Measurements from ENCODE around the gene ZRSR2. TPM values are rescaled to one million over a fixed set of nuclear protein-coding genes. Genes with fewer than 3 reads are reported as not detected.
A peak's percentile ranks its signal among the peaks of the same experiment; 100 is the strongest.

ZRSR2 gene
- total RNA-seq, 4 donors from 2014 or later: 5.3 to 263 (median 12.4) TPM; not detected in 1

- WGBS, 2 donors (ENCODE audit: low coverage in 1 of 2): 1% methylated on average over 17 of the region's 65 CpGs; no CpG with 5 or more reads in 1 of the 2 donors
- intact Hi-C loops (cut with DNase I; ENCODE audit: low total_unique reads): no loop called here
- H3K9me3 ChIP-seq: no peaks in the 10 kb centered on the region
- H3K27ac ChIP-seq: peak overlapping the region; percentile 91 to 96 (median 92)
- in situ Hi-C loops (cut with MboI; ENCODE audit: low pct_ligation_motif_present in 1 of 4, low pct_unique_long_range_greater_than_20kb in 1 of 4, low sequenced_read_pairs in 3 of 4): no loop called here
- no peaks in the 10 kb centered on the region for H3K36me3 ChIP-seq
- H3K27me3 ChIP-seq: no peaks in the 10 kb centered on the region
- peak in 2 of 5 experiments; percentile 17 to 21 for TF ChIP-seq CTCF (IDR thresholded peaks at IDR 0.05)
- TF ChIP-seq POLR2AphosphoS5 (IDR thresholded peaks at IDR 0.05): no peak
- DNase-seq: peak; percentile 60
- H3K4me3 ChIP-seq: peak overlapping the region; percentile 30 to 84 (median 82)
- H3K4me1 ChIP-seq: peaks cover 0 to 10% (median 2%) of the 10 kb centered on the region in 4 donors
Observed at GRCh38 chrX:15854080-15854655, 63.9 kb downstream of the ZRSR2 start.

- H3K27me3 ChIP-seq: no peaks in the 10 kb centered on the region
- peaks cover 0 to 10% (median 2%) of the 10 kb centered on the region in 4 donors for H3K4me1 ChIP-seq
- in situ Hi-C loops (cut with MboI; ENCODE audit: low pct_ligation_motif_present in 1 of 4, low pct_unique_long_range_greater_than_20kb in 1 of 4, low sequenced_read_pairs in 3 of 4) (no loop called here), intact Hi-C loops (cut with DNase I; ENCODE audit: low total_unique reads) (loop anchor here (5.0 kb wide), 1 partner anchor 1017 kb away; the partner anchor contains the start of gene RBBP7)
- WGBS, 2 donors (ENCODE audit: low coverage in 1 of 2): 1% methylated on average over 74 of the region's 85 CpGs; no CpG with 5 or more reads in 1 of the 2 donors
- peak; percentile 97 for DNase-seq
- no peaks in the 10 kb centered on the region for H3K9me3 ChIP-seq
- peak; percentile 72 to 85 (median 75) for TF ChIP-seq POLR2AphosphoS5 (IDR thresholded peaks at IDR 0.05)
- peak; percentile 69 for TF ChIP-seq POLR2A (IDR thresholded peaks at IDR 0.05)
- no peak for TF ChIP-seq EP300 (IDR thresholded peaks at IDR 0.05; ENCODE audit: low read depth)
- peak within 1 kb of the TSS; percentile 36 to 84 (median 82) for H3K4me3 ChIP-seq
- peak within 1 kb of the TSS; percentile 91 to 96 (median 92) for H3K27ac ChIP-seq
- no peaks in the 10 kb centered on the region for H3K36me3 ChIP-seq
Observed at GRCh38 chrX:15854712-15855567, 64.7 kb downstream of the ZRSR2 start, which contains the start of gene AP1S2. TSS of gene AP1S2 (minus strand) at chrX:15854813. CDS start at chrX:15852524, 2,289 bp downstream.

GRCh38 chrX:15855568-15856221, 65.4 kb downstream of the ZRSR2 start:
- no peak for DNase-seq
- 13 to 21% methylated on average over 2 to 16 of the region's 16 CpGs for WGBS, 2 donors (ENCODE audit: low coverage in 1 of 2)
- peak overlapping the region; percentile 91 to 96 (median 92) for H3K27ac ChIP-seq
- in situ Hi-C loops (cut with MboI; ENCODE audit: low pct_ligation_motif_present in 1 of 4, low pct_unique_long_range_greater_than_20kb in 1 of 4, low sequenced_read_pairs in 3 of 4): no loop called here
- peak overlapping the region; percentile 36 to 84 (median 82) for H3K4me3 ChIP-seq
- TF ChIP-seq POLR2AphosphoS5 (IDR thresholded peaks at IDR 0.05) (no peak), CTCF (IDR thresholded peaks at IDR 0.05) (no peak), EP300 (IDR thresholded peaks at IDR 0.05; ENCODE audit: low read depth) (no peak), POLR2A (IDR thresholded peaks at IDR 0.05) (no peak)
- intact Hi-C loops (cut with DNase I; ENCODE audit: low total_unique reads): loop anchor here (5.0 kb wide), 1 partner anchor 1017 kb away; the partner anchor contains the start of gene RBBP7
- peaks cover 0 to 10% (median 2%) of the 10 kb centered on the region in 4 donors for H3K4me1 ChIP-seq
- H3K27me3 ChIP-seq: no peaks in the 10 kb centered on the region
- H3K36me3 ChIP-seq: no peaks in the 10 kb centered on the region
- H3K9me3 ChIP-seq: no peaks in the 10 kb centered on the region

GRCh38 chrX:15856222-15856587, 65.9 kb downstream of the ZRSR2 start:
- in situ Hi-C loops (cut with MboI; ENCODE audit: low pct_ligation_motif_present in 1 of 4, low pct_unique_long_range_greater_than_20kb in 1 of 4, low sequenced_read_pairs in 3 of 4): no loop called here
- H3K36me3 ChIP-seq: no peaks in the 10 kb centered on the region
- no peaks in the 10 kb centered on the region for H3K9me3 ChIP-seq

More at GRCh38 chrX:15856222-15856587, 65.9 kb downstream of the ZRSR2 start:
- H3K4me1 ChIP-seq: peaks cover 0 to 10% (median 2%) of the 10 kb centered on the region in 4 donors
- H3K4me3 ChIP-seq: no peak overlapping the region
- H3K27me3 ChIP-seq: no peaks in the 10 kb centered on the region
- no peak for TF ChIP-seq POLR2AphosphoS5 (IDR thresholded peaks at IDR 0.05)
- no peak for TF ChIP-seq EP300 (IDR thresholded peaks at IDR 0.05; ENCODE audit: low read depth)
- TF ChIP-seq CTCF (IDR thresholded peaks at IDR 0.05): no peak
- TF ChIP-seq POLR2A (IDR thresholded peaks at IDR 0.05): no peak
- DNase-seq: no peak
- intact Hi-C loops (cut with DNase I; ENCODE audit: low total_unique reads): loop anchor here (5.0 kb wide), 1 partner anchor 1016 kb away; the partner anchor contains the start of gene RBBP7
- H3K27ac ChIP-seq: peak overlapping the region; percentile 91 to 96 (median 92)
- 50 to 66% methylated on average over 1 to 4 of the region's 4 CpGs for whole genome bisulfite sequencing, 2 donors (ENCODE audit: low coverage in 1 of 2)
